ENCODE measurements around the gene CTH.
"Not testable (repeated sequence)": the region's sequence is repeated elsewhere in the genome, so short reads cannot be mapped to it uniquely, and the experiment has no call there.

CTH gene

DNA sequence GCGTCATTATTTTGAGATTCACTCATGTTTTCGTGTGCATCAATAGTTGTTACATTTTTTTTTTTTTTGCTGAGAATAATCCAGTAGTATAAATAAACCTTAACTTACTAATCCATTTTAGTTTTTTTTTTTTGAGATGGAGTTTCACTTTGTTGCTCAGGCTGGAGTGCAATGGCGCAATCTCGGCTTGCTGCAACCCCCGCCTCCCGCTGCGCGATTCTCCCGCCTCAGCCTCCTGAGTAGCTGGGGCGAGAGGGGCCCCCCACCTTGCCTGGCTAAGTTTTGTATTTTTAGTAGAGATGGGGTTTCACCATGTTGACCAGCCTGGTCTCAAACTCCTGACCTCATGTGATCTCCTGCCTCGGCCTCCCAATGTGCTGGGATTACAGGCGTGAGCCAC is 66.0 kb downstream of the CTH start:
- Histone ChIP-seq H3K27me3 (no peaks in the 10 kb centered on the region), H3K36me3 (no peaks in the 10 kb centered on the region), H3K4me3 (ENCODE audit: low read depth in 1 of 2, low read length in 1 of 2) (no peak overlapping the region), H3K27ac (no peak overlapping the region), H3K4me1 (ENCODE audit: control insufficient read depth in 1 of 2, insufficient read depth in 1 of 2, low read depth in 1 of 2, low read length in 1 of 2) (no peaks in the 10 kb centered on the region), H3K9me3 (no peaks in the 10 kb centered on the region)
- TF ChIP-seq, protein P1, sequence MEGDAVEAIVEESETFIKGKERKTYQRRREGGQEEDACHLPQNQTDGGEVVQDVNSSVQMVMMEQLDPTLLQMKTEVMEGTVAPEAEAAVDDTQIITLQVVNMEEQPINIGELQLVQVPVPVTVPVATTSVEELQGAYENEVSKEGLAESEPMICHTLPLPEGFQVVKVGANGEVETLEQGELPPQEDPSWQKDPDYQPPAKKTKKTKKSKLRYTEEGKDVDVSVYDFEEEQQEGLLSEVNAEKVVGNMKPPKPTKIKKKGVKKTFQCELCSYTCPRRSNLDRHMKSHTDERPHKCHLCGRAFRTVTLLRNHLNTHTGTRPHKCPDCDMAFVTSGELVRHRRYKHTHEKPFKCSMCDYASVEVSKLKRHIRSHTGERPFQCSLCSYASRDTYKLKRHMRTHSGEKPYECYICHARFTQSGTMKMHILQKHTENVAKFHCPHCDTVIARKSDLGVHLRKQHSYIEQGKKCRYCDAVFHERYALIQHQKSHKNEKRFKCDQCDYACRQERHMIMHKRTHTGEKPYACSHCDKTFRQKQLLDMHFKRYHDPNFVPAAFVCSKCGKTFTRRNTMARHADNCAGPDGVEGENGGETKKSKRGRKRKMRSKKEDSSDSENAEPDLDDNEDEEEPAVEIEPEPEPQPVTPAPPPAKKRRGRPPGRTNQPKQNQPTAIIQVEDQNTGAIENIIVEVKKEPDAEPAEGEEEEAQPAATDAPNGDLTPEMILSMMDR (IDR thresholded peaks at IDR 0.05), result no peak

DNA sequence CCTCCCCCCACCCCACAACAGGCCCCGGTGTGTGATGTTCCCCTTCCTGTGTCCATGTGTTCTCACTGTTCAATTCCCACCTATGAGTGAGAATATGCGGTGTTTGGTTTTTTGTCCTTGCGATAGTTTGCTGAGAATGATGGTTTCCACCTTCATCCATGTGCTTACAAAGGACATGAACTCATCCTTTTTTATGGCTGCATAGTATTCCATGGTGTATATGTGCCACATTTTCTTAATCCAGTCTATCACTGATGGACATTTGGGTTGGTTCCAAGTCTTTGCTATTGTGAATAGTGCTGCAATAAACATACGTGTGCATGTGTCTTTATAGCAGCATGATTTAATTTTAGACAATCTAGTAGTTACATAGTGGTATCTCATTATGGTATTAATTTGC is 66.8 kb downstream of the CTH start:
- H3K27me3 ChIP-seq; H3K36me3 ChIP-seq; H3K4me1 ChIP-seq (ENCODE audit: control insufficient read depth in 1 of 2, insufficient read depth in 1 of 2, low read depth in 1 of 2, low read length in 1 of 2); H3K27ac ChIP-seq; H3K9me3 ChIP-seq; H3K4me3 ChIP-seq (ENCODE audit: low read depth in 1 of 2, low read length in 1 of 2): not testable (repeated sequence)

DNA sequence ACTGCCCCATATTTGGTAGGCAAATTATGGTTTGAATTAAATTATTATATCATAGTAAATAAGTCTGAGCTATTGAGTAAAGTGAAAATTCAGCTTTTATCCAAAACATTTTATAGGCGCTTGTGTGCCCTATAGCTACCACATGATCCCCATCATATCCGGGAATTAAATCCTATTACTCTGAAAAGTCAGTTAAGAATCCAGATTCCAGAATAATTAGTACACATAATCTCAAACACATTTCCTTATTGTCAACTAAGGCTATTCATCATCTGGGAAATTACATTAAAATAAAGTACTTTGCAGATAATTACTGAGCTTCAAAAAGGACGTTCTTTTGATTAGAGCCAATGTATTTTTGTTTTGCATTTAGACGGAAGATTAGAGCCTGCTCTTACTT is 72.3 kb downstream of the CTH start:
- H3K9me3 ChIP-seq, result no peaks in the 10 kb centered on the region
- no peaks in the 10 kb centered on the region for H3K36me3 ChIP-seq
- no peaks in the 10 kb centered on the region for H3K4me1 ChIP-seq (ENCODE audit: control insufficient read depth in 1 of 2, insufficient read depth in 1 of 2, low read depth in 1 of 2, low read length in 1 of 2)
- no peak overlapping the region for H3K4me3 ChIP-seq (ENCODE audit: low read depth in 1 of 2, low read length in 1 of 2)
- no peaks in the 10 kb centered on the region for H3K27me3 ChIP-seq
- TF ChIP-seq, protein P1 (IDR thresholded peaks at IDR 0.05), result no peak
- H3K27ac ChIP-seq, result no peak overlapping the region

DNA sequence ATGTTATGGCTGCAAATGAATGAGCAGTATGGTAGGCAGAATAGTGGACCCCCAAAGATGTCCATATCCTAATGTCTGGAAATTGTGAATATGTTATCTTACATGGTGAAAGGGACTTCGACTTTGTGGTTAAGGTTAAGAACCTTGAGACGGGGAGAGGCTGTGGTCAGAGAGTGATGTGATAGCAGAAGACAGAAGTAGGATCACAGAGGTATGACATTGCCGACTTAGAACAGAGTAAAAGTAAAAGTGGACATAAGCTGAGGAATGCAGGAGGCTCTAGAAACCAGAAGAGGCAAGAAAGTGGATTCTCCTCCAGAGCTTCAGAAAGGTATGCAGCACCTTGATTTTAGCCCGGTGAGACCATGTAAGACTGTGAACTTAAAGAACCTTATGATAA is 74.6 kb downstream of the CTH start:
- Histone ChIP-seq H3K27ac (no peak overlapping the region), H3K9me3 (no peaks in the 10 kb centered on the region), H3K4me1 (ENCODE audit: control insufficient read depth in 1 of 2, insufficient read depth in 1 of 2, low read depth in 1 of 2, low read length in 1 of 2) (no peaks in the 10 kb centered on the region), H3K36me3 (no peaks in the 10 kb centered on the region), H3K27me3 (no peaks in the 10 kb centered on the region), H3K4me3 (ENCODE audit: low read depth in 1 of 2, low read length in 1 of 2) (no peak overlapping the region)
- TF ChIP-seq, protein P1 (IDR thresholded peaks at IDR 0.05), result no peak

DNA sequence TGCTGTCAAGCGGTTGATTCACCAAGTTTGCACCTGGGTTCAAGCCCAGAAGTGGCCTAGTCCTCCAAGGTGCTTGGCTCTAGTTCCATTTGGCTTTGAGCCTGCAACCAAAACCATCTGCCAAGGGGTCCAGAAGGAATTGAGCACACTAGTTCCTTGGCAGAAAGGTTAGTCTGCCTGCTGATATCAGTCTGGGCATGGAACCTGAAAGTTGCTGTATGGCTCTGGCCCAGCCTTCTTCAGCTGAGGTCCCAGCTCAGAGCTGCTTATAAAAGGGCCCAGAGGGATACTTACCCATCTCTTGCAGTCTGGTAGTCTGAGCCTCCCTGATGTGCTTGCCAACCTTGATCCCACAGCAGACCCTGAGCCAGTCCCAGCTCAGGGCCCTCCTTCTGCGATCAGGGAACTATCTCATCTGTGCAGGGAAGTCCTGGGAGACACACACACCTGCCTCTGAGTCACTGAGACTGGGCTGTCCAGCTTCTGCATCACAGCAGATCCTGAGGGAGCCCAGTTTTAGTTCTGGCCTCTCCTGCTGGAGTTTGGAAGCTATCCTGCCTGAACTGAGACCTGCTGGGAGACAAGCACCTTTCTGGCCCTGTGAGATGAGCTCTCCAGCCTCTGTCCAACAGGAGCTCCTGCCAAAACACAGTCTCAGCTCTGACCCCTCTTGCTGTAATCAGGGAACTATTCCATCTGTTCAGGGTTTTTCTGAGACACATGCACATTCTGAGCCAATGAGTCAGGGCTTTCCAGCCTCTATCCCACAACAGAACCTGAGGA is 75.8 kb downstream of the CTH start:
- no peaks in the 10 kb centered on the region for H3K4me1 ChIP-seq (ENCODE audit: control insufficient read depth in 1 of 2, insufficient read depth in 1 of 2, low read depth in 1 of 2, low read length in 1 of 2)
- TF ChIP-seq, protein P1 (IDR thresholded peaks at IDR 0.05), result no peak
- no peaks in the 10 kb centered on the region for H3K27me3 ChIP-seq
- H3K9me3 ChIP-seq, result no peaks in the 10 kb centered on the region
- no peak overlapping the region for H3K27ac ChIP-seq
- H3K36me3 ChIP-seq, result no peaks in the 10 kb centered on the region
- H3K4me3 ChIP-seq (ENCODE audit: low read depth in 1 of 2, low read length in 1 of 2), result no peak overlapping the region

DNA sequence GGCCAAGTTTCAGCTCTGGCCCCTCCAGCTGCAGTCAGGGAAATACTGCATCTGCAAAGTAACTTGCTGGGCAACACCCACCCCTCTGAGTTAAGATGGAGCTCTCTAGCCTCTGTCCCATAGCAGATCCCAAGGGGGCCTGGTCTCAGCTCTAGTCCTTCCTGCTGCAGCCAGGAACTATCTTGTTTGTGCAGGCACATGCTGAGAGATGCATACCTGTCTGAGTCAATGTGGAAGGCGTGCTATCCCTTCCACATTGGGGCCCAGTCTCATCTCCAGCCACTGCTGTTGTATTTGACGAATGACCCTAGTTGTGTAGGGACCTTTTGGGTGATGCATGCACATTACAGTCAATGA is 76.4 kb downstream of the CTH start:
- TF ChIP-seq, protein P1 (IDR thresholded peaks at IDR 0.05), result no peak
- Histone ChIP-seq H3K9me3 (no peaks in the 10 kb centered on the region), H3K4me1 (ENCODE audit: control insufficient read depth in 1 of 2, insufficient read depth in 1 of 2, low read depth in 1 of 2, low read length in 1 of 2) (no peaks in the 10 kb centered on the region), H3K4me3 (ENCODE audit: low read depth in 1 of 2, low read length in 1 of 2) (no peak overlapping the region), H3K36me3 (no peaks in the 10 kb centered on the region), H3K27me3 (no peaks in the 10 kb centered on the region), H3K27ac (no peak overlapping the region)

Data from neutrophil (primary cell).